HG03460 (cell line): ENCODE measurements around the gene FILIP1.

Experiments
- ATAC-seq: cut with Tn5 transposase; IDR thresholded peaks from one replicate; pipeline ENCODE4 v1.9.1; 2021; ENCODE audit not compliant: unreplicated experiment

The FILIP1 gene

GRCh38 chr6:75344021-75344420, 149.6 kb downstream of the FILIP1 start:
- no peak for ATAC-seq

DNA sequence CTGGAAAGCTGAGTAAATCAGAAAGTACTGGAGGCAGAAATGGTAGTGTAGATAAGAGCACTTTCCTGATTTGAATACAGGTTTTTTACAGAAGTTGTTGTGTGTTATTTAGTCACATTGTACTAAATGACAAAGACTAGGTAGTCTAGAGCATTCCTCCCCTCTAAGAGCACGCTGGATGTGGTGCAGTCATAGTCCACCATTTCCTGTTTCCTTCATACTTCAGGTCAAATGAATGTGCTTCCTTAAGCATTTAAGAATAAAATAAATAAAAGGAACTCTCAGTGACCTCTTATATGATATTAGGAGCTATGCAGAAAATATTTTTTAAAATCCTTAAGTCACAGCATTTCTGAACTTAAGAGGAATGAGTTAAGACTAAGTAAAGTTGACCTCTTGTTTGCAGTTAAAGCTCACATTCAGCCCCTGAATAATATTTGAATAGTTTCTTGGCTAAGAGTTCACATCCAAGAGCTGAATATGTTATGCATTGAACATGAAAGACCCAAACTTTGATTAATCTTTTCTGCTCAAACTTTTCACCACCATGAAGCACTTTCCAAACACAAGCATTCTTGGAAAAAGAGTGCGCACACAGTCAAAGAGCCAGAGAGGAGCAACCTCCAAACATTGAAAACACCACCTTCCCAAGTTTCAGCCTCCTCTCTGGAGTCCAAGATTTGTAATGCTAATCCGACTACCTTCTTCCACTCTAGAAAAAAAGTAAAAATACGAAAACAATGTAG, 155.6 kb downstream of the FILIP1 start:
- no peak for ATAC-seq

DNA sequence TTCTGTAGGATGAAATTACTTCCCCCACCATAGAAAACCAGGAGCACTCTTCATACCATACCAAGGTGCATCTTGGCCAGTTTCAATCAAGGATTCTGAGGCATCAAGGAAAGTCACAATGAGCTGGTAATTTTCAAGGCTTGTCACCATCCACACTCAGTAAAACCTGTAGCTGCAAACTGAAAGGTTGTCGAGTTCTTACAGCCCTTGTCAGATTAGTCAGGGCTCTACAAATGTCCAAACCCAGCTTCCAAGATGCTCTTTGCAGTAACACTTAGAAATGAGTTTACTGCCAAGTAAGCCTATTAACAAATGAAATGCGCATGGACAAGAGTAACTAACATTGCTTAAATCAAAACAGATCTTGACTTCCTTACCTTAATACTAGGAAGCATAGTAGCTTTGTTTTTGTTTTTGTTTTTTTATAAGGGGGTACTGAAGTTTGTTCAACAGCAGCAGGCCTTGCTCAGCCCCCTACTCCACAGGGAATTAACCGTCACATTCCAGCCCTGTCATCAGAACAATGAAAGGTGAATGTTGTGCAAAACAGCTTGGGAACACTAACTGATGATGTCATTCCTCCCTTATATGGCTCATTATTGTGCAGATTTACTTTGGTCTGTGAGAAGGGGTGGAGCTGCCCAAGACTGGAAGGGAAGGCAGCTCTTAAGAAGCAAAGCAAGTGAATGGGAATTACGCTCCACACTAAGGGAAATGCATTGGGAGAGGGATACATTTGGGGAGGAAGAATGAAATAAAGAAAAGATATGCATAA, 159.1 kb downstream of the FILIP1 start:
- ATAC-seq: no peak

- ATAC-seq: no peak
These were observed 159.9 kb downstream of the FILIP1 start for GRCh38 chr6:75333676-75334200.

DNA sequence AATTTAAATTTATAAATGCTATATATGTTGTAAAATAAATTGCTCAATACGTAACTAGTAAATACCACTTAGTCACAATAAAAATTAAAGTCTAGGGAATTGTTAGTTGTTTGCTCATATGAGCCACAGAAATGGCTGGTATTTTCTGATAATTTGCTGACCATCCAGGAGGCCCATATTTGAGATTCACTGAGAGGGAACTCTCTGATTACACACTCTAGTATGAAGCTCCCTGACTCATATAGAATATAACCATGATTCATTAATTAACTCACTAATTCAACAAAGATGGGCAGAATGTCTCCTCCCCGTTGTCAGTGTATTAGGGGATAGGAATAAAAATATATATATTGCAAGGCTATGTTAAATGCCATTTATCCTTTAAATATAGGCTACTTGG, 162.4 kb downstream of the FILIP1 start:
- no peak for ATAC-seq

GRCh38 chr6:75329703-75330102, 163.9 kb downstream of the FILIP1 start:
- ATAC-seq: no peak

DNA sequence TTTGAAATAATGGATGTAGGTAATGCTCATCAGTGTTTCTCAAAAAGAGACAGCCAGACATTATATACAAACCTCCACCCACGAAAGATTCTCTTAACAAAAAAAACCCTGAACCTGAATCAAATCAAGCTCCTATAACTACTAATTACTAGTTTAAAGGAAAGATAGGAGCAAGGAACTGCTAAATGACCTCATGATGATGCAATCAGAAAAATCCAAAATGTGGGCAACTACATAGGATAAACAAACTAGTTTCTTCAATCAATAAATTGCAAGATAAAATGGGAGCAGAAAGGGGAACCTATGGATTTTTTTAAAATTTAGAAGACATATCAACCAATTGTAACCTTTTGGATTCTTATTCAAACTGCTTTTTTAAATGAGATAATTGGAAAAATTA, 165.8 kb downstream of the FILIP1 start:
- no peak for ATAC-seq

- no peak for ATAC-seq
These were observed 166.9 kb downstream of the FILIP1 start for GRCh38 chr6:75326557-75327258.

DNA sequence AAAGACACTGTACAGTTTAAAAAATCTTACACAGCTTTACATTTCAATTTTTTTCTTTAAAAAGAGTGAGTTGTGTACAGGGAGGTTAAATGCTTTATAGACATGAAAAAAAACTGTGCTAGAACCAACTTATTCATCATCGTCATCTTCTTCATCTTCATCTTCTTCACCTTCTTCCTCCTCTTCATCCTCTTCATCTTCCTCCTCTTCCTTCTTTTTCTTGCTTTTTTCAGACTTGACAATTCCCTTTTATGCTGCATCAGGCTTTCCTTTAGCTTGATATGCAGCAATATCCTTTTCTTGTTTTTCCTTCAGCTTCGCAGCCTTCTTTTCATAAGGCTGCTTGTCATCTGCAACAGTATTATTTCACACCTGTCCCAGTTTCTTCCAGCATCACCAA, 174.7 kb downstream of the FILIP1 start:
- no peak for ATAC-seq

DNA sequence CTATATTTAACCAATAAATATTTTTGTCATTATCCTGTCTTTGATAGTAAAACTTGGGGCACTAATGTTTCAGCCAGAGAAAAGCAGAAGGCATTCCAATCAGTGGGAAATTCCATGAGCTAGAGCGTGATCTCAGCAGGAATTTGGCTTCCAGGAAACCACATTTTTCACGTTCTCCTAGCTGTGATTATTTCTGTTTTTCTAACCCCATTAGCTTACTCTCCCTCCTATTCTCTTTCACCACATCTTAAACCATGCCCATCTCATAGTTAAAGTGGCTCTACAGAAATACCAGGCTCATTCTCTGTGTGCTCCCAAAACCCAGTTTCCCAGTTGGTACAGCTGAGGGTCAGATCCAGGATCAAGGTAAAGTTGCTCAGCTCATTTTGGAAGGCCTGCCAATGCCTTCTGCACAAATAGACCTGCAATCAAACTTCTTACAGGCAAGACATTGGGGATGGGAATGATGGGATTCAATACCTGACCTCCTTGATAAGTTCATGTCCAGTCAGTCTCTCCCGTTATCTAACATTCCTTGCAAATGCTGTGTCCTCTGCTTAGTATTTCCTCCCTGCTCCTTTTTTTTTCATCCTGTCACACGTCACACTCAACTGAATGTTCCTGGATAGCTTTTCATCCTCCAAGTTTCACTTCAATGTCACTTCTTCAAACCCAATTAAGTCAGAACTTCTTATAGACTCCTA, 175.9 kb downstream of the FILIP1 start:
- ATAC-seq: no peak

GRCh38 chr6:75315978-75316377, 177.6 kb downstream of the FILIP1 start:
- no peak for ATAC-seq

DNA sequence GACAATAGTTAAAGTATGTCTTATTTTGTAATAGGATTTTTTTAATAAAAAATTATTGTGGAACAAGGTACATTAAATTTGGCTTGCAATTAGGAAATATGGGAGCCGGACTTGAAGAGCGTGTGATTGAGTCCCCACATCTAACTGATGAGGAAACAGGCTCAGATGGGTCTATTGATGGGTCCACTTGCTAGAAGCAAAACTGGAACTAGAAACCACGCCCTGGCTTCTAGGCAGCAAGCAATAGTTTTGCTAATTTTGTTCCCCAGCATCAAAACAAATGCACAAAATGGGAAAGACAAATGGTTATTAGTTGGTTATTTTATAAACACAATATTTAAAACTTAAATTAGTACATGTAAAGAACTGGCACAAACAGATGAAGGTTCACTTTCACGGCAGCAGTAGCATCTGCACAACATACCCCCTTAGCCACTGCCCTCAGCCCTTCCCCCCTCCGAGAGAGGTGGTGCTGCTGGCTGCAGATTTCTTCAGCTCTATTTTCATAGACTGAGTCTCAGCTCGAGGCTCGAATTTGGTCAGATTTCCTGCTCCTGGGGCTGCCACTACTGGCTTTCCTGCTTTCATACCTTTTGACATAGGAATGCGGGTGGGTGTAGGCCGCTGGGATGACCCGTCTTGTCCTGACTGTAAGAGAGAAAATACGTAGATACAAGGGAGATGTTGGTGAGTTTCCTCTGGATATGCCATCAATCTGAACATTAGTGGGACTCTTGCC, 185.2 kb downstream of the FILIP1 start:
- ATAC-seq: no peak

DNA sequence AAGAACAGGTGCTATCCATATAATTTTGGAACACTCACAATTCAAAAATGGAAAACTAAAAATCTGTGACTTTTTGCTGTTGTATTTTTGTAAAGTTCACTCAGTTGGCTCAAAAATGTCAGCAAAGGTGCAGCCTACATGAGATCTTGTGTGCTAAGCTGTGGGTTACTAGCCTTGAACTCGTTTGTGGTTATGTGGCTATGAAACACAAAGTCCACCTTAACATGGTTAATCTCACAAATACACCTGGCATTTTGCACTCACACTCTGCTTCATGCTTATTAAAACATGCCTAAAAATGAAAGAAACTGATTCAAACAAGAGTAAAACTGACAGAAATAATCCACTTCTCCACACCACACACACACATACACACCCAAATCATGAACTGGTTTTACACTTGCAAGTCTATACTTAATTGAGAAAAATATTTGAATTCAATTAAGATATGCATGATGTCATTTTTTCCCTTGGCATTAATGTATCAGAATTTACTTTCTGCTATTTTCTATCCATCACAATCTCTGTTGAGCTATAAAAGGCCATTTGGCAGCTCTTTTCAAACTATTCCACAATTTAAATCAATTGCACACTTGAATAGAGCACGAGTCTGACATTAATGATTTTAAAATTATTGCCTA, 186.1 kb downstream of the FILIP1 start:
- no peak for ATAC-seq

GRCh38 chr6:75306064-75306463, 187.5 kb downstream of the FILIP1 start:
- no peak for ATAC-seq

- no peak for ATAC-seq
These were observed 188.0 kb downstream of the FILIP1 start for GRCh38 chr6:75305573-75305972.

GRCh38 chr6:75302280-75302679, 191.3 kb downstream of the FILIP1 start:
- no peak for ATAC-seq

DNA sequence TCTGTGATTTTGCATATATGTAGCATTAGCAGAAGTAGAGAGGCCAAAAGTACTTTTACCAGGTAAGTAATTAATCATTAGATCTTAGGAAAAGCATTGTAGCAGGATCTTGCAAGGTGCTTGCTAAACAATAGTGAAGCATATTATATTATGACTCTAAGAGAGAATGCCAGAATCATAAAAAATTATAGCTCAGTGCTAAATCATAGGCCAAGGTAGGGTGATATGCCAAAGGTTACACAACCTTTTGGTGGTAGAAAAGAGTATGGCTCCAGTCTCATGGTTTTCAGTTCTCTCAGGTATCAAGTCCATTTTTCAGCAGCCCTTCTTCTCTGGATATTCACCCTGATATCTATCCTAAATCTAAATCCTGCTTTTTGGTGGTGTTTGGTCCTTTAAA, 192.1 kb downstream of the FILIP1 start:
- no peak for ATAC-seq

GRCh38 chr6:75301088-75301487, 192.5 kb downstream of the FILIP1 start:
- ATAC-seq: no peak

GRCh38 chr6:75300531-75300855, 193.1 kb downstream of the FILIP1 start:
- ATAC-seq: no peak
